Ishikawa (cell line): ENCODE results near the gene SLC13A1.

Experiments used
- RAD21 ChIP-seq: IDR thresholded peaks from 2 replicates; pipeline ENCODE4 v1.6.1; 2012; ENCODE audit warnings: low read depth
- REST ChIP-seq: IDR thresholded peaks from 2 replicates; pipeline ENCODE4 v1.6.1; 2012; ENCODE audit warnings: low read depth, mild to moderate bottlenecking
- YY1 ChIP-seq: IDR thresholded peaks from 2 replicates; pipeline ENCODE4 v1.6.1; 2012; ENCODE audit warnings: low read depth

GRCh38 chr7:123230603-123231002, 30.8 kb upstream of the SLC13A1 start:
- no peak for TF ChIP-seq REST
- no peak for TF ChIP-seq YY1
- no peak for TF ChIP-seq RAD21
